ENCODE measurements around the gene RABEPK. TPM values are rescaled to one million over a fixed set of nuclear protein-coding genes. Genes with fewer than 3 reads are reported as not detected.

RABEPK gene, protein sequence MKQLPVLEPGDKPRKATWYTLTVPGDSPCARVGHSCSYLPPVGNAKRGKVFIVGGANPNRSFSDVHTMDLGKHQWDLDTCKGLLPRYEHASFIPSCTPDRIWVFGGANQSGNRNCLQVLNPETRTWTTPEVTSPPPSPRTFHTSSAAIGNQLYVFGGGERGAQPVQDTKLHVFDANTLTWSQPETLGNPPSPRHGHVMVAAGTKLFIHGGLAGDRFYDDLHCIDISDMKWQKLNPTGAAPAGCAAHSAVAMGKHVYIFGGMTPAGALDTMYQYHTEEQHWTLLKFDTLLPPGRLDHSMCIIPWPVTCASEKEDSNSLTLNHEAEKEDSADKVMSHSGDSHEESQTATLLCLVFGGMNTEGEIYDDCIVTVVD
- 18.2 and 20.4 TPM in 2 replicates for total RNA-seq
- 30.1 and 33.1 TPM in 2 replicates for polyA plus RNA-seq

DNA sequence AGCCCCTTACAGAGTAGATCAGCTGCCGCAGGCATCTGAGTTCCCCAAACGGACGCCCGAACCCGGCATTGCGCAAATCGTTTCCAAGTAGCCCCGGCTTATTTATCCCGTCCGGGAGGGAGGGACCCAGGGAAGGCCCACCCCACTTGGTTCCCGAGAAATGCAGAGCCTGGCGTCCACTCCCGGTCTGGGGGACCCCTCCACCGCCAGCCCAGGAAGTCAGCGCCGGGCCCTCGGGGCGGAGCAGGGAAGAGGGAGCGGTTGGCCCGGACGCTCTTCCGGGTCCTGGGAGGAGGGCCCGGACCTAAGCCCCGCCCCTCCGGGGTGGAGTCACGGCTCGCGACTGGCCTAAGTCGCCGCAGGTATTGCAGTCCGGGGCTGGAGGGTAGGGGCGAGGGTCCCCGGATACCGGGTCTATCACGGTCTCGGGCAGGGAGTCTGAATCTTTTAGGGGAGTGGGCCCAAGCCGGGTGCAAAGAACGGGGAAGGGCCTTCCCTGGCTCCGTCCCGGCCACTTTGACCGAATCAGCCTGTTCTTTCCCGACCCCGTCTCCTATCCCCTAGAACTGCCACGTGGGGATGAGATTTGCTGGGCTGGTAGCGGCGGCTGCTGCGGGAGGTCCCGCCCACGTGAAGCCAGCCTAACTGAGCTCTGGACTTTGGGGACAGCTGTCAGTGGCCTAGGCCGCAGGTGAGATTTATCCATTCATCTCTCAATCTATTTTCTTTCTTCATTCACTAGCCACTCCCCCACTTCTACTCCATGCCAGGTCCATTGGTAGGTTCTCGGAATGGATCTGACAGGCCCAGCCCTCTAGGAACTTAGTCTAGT, at the start of gene RABEPK:
Gene RABEPK (plus strand): TSS at position 327 of the 832 bp plus-strand sequence. CDS start 2,472 bp downstream, outside the sequence.
- Histone ChIP-seq H3K27ac (peak within 1 kb of the TSS; percentile 87), H3K4me2 (peak within 1 kb of the TSS; percentile 76), H3K9me3 (ENCODE audit: low read depth) (no peaks in the 10 kb centered on the region), H3K36me3 (replicated peaks; ENCODE audit: insufficient read depth, low read depth) (no peaks in the 10 kb centered on the region), H3K79me2 (peaks cover 14% of the 10 kb centered on the region), H3K4me1 (ENCODE audit: insufficient read depth) (peaks cover 9% of the 10 kb centered on the region), H3K9me2 (replicated peaks; ENCODE audit: insufficient read depth) (no peaks in the 10 kb centered on the region), H3K4me3 (peak within 1 kb of the TSS; percentile 37), H4K20me1 (ENCODE audit: insufficient read depth, poor library complexity, severe bottlenecking) (no peaks in the 10 kb centered on the region), H2AFZ (peak within 1 kb of the TSS; percentile 43), H3K27me3 (no peaks in the 10 kb centered on the region)
- peak; percentile 97 for DNase-seq (ENCODE audit: low spot score)
- WGBS (ENCODE audit: low lambda C conversion rate, missing lambda C conversion rate), result 1% methylated on average over 48 of the region's 51 CpGs
- TF ChIP-seq EZH2 (IDR thresholded peaks at IDR 0.05; ENCODE audit: borderline replicate concordance), result no peak
- TF ChIP-seq, protein P1, sequence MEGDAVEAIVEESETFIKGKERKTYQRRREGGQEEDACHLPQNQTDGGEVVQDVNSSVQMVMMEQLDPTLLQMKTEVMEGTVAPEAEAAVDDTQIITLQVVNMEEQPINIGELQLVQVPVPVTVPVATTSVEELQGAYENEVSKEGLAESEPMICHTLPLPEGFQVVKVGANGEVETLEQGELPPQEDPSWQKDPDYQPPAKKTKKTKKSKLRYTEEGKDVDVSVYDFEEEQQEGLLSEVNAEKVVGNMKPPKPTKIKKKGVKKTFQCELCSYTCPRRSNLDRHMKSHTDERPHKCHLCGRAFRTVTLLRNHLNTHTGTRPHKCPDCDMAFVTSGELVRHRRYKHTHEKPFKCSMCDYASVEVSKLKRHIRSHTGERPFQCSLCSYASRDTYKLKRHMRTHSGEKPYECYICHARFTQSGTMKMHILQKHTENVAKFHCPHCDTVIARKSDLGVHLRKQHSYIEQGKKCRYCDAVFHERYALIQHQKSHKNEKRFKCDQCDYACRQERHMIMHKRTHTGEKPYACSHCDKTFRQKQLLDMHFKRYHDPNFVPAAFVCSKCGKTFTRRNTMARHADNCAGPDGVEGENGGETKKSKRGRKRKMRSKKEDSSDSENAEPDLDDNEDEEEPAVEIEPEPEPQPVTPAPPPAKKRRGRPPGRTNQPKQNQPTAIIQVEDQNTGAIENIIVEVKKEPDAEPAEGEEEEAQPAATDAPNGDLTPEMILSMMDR (IDR thresholded peaks at IDR 0.05; ENCODE audit: poor library complexity), result no peak

DNA sequence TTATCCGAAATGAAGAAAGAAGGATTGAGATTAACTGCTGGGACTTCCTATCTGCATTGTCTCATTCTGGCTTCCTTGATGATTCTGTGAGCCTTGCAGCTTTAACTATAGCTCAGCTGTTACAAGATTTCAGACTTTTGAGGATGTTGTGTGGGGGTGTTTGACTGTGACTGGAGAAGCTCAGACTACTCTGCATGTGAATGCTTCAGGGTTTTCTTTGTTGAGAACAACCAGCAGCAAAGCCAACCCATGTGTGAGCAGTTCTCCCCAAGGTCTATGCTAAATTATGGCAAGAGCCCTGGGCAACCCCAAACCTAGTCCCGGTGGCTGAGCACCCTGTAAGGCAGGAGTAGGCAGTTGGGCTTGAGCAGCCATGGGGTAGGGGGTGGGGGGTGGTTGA, 48.6 kb upstream of the RABEPK start:
- TF ChIP-seq EZH2phosphoT487 (IDR thresholded peaks at IDR 0.05; ENCODE audit: low read depth, severe bottlenecking, unreplicated experiment) (no peak), EZH2 (IDR thresholded peaks at IDR 0.05; ENCODE audit: borderline replicate concordance) (no peak)
- TF ChIP-seq, protein P1 (IDR thresholded peaks at IDR 0.05; ENCODE audit: poor library complexity), result no peak
- H3K9me2 ChIP-seq (replicated peaks; ENCODE audit: insufficient read depth), result no peaks in the 10 kb centered on the region
- peaks cover 2% of the 10 kb centered on the region for H4K20me1 ChIP-seq (ENCODE audit: insufficient read depth, poor library complexity, severe bottlenecking)
- H3K4me1 ChIP-seq (ENCODE audit: insufficient read depth), result no peaks in the 10 kb centered on the region
- H3K27ac ChIP-seq, result no peak overlapping the region
- no peaks in the 10 kb centered on the region for H3K79me2 ChIP-seq
- 94% methylated on average over 2 of the region's 2 CpGs for WGBS (ENCODE audit: low lambda C conversion rate, missing lambda C conversion rate)
- no peak for DNase-seq (ENCODE audit: low spot score)
- H3K9me3 ChIP-seq (ENCODE audit: low read depth), result no peaks in the 10 kb centered on the region
- H2AFZ ChIP-seq, result no peak overlapping the region
- no peak overlapping the region for H3K4me2 ChIP-seq
- no peaks in the 10 kb centered on the region for H3K36me3 ChIP-seq (replicated peaks; ENCODE audit: insufficient read depth, low read depth)
- no peaks in the 10 kb centered on the region for H3K27me3 ChIP-seq
- no peak overlapping the region for H3K4me3 ChIP-seq

DNA sequence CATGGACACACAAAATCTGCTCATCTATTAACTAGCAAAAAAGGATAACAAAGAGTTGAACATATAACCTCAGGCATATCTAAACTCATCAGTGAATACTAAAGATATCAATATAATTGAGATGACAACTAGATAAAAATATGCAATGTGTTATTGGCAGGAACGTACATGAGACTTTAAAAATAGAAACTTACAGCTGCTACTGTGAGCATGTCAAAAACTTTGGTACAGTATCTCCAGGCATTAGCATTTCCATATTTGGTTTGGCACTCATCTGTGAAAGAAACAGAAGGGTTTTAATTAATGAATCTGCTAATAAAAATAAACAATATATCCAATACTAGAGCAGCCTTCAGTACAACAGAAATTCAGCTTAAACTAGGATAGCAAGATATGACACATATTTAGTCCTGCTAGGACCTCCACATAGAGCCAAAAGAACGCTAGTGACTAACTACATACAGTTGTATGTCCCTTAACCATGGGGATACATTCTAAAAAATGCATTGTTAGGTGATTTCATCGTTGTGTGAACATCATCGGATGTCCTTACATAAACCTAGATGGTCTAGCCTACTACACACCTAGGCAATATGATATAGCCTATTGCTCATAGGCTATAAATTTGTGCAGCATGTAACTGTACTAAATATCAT, 46.5 kb upstream of the RABEPK start:
- H3K4me3 ChIP-seq, result no peak overlapping the region
- no peaks in the 10 kb centered on the region for H3K36me3 ChIP-seq (replicated peaks; ENCODE audit: insufficient read depth, low read depth)
- H3K27ac ChIP-seq, result no peak overlapping the region
- no peaks in the 10 kb centered on the region for H4K20me1 ChIP-seq (ENCODE audit: insufficient read depth, poor library complexity, severe bottlenecking)
- 98% methylated on average over 4 of the region's 4 CpGs for WGBS (ENCODE audit: low lambda C conversion rate, missing lambda C conversion rate)
- no peak for DNase-seq (ENCODE audit: low spot score)
- H3K4me2 ChIP-seq, result no peak overlapping the region
- no peaks in the 10 kb centered on the region for H3K27me3 ChIP-seq
- H3K79me2 ChIP-seq, result peaks cover 8% of the 10 kb centered on the region
- H3K4me1 ChIP-seq (ENCODE audit: insufficient read depth), result no peaks in the 10 kb centered on the region
- no peaks in the 10 kb centered on the region for H3K9me3 ChIP-seq (ENCODE audit: low read depth)
- no peaks in the 10 kb centered on the region for H3K9me2 ChIP-seq (replicated peaks; ENCODE audit: insufficient read depth)
- TF ChIP-seq, protein P1 (IDR thresholded peaks at IDR 0.05; ENCODE audit: poor library complexity), result no peak
- no peak overlapping the region for H2AFZ ChIP-seq

All from hepatocyte (in vitro differentiated cells).